Measurements from ENCODE around the gene ZDHHC7.

Gene ZDHHC7

GRCh38 chr16:84999857-85000480 lies 11.4 kb downstream of the ZDHHC7 start:
- in situ Hi-C loops (cut with MboI; ENCODE audit: low sequenced_read_pairs), result no loop called here

DNA sequence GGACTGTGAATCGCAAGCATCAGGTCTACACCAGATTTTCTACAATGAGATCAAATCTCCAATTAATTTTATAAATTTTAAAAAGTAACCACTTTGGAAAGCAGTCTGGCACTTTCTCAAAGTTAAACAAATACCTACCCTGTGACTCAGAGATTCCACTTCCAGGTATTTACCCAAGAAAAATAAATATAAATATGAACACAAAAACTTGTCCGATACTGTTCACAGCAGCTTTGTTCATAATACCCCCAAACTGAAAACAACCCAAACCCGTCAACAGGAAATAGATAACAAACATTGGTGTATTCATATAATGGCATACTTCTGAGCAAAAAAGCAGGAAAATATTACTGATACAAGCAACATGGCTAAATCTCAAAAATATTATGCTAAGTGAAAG lies 12.1 kb downstream of the ZDHHC7 start:
- in situ Hi-C loops (cut with MboI; ENCODE audit: low sequenced_read_pairs), result no loop called here

GRCh38 chr16:84996365-84996764 lies 15.0 kb downstream of the ZDHHC7 start:
- in situ Hi-C loops (cut with MboI; ENCODE audit: low sequenced_read_pairs), result no loop called here

- in situ Hi-C loops (cut with MboI; ENCODE audit: low sequenced_read_pairs), result no loop called here
Measured at GRCh38 chr16:84995663-84996062, 15.7 kb downstream of the ZDHHC7 start.

DNA sequence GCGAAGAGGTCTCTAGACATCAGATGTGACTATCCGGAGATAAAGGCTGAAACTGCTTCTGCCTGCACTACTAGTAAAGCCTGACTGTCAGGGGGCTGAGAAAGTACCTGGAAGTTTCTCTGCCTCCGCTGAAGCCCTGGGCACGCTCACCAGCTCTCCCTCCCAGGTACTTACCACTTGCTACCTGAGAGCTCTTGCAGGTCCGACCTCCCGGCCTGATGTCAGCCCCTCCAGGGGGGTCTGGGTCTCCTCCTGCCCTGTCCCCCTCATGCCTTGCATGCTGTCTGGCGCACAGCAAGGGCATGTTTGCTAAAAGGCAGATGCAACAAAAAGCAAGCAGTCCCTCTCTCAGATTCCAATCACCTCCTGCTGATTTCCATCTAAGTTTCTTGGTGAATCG lies 17.4 kb downstream of the ZDHHC7 start:
- in situ Hi-C loops (cut with MboI; ENCODE audit: low sequenced_read_pairs), result no loop called here

DNA sequence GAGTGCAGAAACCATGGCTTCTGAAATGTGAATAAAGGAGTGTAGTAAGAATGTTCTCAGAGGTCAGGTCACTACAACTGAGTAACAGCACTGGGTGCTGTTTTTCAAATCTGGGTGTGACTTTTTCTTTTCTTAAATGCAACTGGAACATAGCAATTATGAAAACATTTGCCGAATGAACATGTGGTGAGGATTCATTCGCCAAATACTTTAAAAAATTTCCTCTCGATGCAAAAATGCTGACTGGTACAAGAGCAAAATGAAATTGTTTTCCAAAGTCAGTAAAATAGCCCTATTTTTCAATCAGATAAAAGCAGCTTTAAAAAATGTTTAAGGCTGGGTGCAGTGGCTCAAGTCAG lies 18.6 kb downstream of the ZDHHC7 start:
- in situ Hi-C loops (cut with MboI; ENCODE audit: low sequenced_read_pairs), result no loop called here

DNA sequence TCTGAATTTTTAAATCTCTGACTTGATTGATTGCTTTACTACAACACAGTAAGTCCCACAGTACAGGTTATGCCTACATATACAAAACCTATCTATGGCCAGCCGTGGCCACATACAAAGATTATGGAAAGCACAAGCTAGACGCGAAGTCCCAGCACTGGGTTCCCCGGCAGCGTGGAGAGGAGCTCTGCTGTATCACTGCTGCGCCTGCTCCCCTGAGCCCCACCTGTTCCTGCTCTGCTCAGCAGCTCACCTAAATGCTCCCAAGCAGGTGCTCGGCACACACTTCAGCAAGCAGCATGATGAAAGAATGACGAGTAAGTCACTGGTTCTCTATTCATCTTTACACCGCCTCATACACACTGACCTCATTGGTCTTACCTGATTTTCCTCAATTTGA lies 20.6 kb downstream of the ZDHHC7 start:
- in situ Hi-C loops (cut with MboI; ENCODE audit: low sequenced_read_pairs), result no loop called here

- in situ Hi-C loops (cut with MboI; ENCODE audit: low sequenced_read_pairs), result no loop called here
Measured at GRCh38 chr16:84989749-84990620, 21.4 kb downstream of the ZDHHC7 start.

DNA sequence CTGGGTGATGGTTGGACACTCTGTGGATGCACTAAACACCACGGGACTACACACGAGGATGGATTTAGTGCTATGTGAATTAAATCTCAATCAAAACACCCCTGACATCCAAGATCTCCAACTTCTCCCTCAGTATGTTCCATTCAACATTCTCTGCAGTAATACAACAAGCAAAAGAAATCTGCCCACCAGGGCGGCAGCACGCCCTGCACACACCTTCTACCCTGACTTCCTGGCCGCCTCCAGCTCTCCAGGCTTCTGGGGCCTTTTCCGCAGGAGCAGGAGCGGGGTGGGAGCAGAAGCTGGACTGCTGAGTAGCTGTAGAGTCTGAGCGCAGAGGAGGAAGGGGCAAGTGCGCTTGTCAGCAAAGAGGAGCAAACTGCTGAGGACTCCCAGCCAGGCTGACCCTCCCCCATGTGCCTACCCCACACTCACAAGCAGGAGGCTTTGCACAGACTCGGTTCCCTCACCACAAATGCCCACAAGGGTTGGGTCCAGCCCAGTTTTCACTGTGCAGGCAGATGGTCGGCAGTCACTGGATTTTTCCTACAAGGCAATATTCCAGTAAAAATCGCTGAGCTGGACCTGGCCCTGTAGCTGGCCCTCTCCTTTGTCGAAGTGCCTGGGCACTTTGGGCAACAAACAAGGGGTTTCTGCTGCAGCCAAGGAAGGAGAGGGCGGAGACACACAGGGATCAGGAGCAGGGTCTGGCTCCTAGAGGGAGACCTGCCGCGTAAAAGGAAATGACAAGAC lies 22.8 kb downstream of the ZDHHC7 start:
- in situ Hi-C loops (cut with MboI; ENCODE audit: low sequenced_read_pairs), result no loop called here

GRCh38 chr16:84986879-84987278 lies 24.5 kb downstream of the ZDHHC7 start:
- in situ Hi-C loops (cut with MboI; ENCODE audit: low sequenced_read_pairs), result no loop called here

DNA sequence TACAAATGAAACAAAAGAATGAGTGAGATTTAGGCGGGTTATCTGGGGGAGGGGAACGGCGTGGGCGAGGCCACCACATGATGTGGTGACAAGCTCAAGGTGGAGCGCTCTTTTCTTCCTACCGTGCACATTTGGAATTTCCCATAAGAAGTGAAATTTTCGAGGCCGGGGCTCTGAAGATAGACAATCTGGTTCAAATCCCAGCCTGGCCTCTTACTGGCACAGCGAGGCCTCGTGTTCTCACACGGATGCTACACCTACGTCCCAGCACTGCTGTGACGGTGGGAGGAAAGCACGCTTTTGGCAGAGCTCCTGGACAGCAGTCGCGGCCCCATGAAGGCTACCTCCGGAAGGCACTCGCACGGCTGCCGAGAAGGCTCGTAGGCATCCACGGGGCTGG lies 25.2 kb downstream of the ZDHHC7 start:
- in situ Hi-C loops (cut with MboI; ENCODE audit: low sequenced_read_pairs), result no loop called here

- in situ Hi-C loops (cut with MboI; ENCODE audit: low sequenced_read_pairs), result no loop called here
Measured at GRCh38 chr16:84985079-84986065, 26.0 kb downstream of the ZDHHC7 start.

DNA sequence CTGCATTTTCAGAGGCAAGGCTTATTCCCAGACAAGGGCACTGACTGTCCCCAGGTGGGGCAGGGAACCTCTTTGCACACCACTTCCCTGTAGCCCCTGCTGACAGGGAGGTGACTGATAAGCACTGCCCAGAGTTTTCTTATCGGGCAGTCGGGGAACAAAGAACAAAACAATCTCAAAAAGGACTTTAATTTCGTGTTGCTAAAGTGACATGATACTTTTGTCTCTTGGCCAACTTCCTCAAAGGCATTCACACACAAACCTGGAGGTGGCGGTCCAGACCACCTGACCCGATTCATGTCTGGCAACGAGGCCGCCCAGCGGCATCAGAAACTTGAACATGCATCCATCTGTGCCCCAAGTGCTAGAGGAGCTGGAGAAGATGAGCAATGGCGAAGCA lies 28.9 kb downstream of the ZDHHC7 start:
- in situ Hi-C loops (cut with MboI; ENCODE audit: low sequenced_read_pairs), result no loop called here

GRCh38 chr16:84979516-84979915 lies 31.8 kb downstream of the ZDHHC7 start:
- in situ Hi-C loops (cut with MboI; ENCODE audit: low sequenced_read_pairs), result no loop called here

GRCh38 chr16:84976644-84977400 lies 34.5 kb downstream of the ZDHHC7 start:
- in situ Hi-C loops (cut with MboI; ENCODE audit: low sequenced_read_pairs), result no loop called here

GRCh38 chr16:84975522-84975921 lies 35.8 kb downstream of the ZDHHC7 start:
- in situ Hi-C loops (cut with MboI; ENCODE audit: low sequenced_read_pairs), result no loop called here

- in situ Hi-C loops (cut with MboI; ENCODE audit: low sequenced_read_pairs), result no loop called here
Measured at GRCh38 chr16:84975066-84975465, 36.3 kb downstream of the ZDHHC7 start.

- in situ Hi-C loops (cut with MboI; ENCODE audit: low sequenced_read_pairs), result loop anchor here (25.0 kb wide), 2 partner anchors 337 to 437 kb away; partner anchors contain the start of gene KLHL36
Measured at GRCh38 chr16:84973776-84974523, 37.4 kb downstream of the ZDHHC7 start.

DNA sequence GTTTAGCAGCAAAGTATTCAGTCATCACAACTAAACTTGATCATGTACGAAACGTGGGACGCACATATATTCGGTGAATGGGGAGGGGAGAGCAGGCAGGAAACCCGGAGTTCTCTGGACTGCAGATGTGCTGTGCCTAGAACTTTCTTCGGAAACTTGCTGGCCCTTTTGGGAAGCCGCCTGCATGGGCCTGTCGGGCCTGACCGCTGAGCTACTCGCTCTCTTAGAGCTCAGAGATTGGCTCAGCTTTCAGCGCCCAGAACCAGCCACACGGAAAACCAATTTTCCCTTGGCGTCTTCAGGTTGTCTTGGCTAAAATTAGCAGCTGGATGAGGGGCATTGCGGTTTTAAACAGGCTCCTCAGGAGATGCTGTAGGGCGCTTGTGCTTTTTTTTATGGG lies 38.1 kb downstream of the ZDHHC7 start:
- in situ Hi-C loops (cut with MboI; ENCODE audit: low sequenced_read_pairs), result loop anchor here (25.0 kb wide), 2 partner anchors 336 to 436 kb away; partner anchors contain the start of gene KLHL36

Measured in HL-60/S4 treated with phorbol 12-myristate 13-acetate at 8.2 ng/mL for 4 days and 3 days (cell line).